ENCODE results near the gene RAD23A. TPM values are rescaled to one million over a fixed set of nuclear protein-coding genes. Genes with fewer than 3 reads are reported as not detected.

RAD23A gene
- total RNA-seq, 2 donors from 2014 or later, result 78.5 to 121 TPM

GRCh38 chr19:12924621-12925310, 20.9 kb upstream of the RAD23A start:
- H3K9me3 ChIP-seq, result no peaks in the 10 kb centered on the region
- no peaks in the 10 kb centered on the region for H3K4me1 ChIP-seq
- no peak for DNase-seq
- H3K27me3 ChIP-seq, result no peaks in the 10 kb centered on the region
- H3K36me3 ChIP-seq, result peaks cover 11% of the 10 kb centered on the region
- TF ChIP-seq, protein P1, sequence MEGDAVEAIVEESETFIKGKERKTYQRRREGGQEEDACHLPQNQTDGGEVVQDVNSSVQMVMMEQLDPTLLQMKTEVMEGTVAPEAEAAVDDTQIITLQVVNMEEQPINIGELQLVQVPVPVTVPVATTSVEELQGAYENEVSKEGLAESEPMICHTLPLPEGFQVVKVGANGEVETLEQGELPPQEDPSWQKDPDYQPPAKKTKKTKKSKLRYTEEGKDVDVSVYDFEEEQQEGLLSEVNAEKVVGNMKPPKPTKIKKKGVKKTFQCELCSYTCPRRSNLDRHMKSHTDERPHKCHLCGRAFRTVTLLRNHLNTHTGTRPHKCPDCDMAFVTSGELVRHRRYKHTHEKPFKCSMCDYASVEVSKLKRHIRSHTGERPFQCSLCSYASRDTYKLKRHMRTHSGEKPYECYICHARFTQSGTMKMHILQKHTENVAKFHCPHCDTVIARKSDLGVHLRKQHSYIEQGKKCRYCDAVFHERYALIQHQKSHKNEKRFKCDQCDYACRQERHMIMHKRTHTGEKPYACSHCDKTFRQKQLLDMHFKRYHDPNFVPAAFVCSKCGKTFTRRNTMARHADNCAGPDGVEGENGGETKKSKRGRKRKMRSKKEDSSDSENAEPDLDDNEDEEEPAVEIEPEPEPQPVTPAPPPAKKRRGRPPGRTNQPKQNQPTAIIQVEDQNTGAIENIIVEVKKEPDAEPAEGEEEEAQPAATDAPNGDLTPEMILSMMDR (IDR thresholded peaks at IDR 0.05), result no peak
- no peak overlapping the region for H3K4me3 ChIP-seq
- no peak overlapping the region for H3K27ac ChIP-seq
- intact Hi-C loops (cut with DNase I), result no loop called here
- no peak overlapping the region for H3K9ac ChIP-seq (ENCODE audit: low read depth in 2 of 2, low read length in 2 of 2)

DNA sequence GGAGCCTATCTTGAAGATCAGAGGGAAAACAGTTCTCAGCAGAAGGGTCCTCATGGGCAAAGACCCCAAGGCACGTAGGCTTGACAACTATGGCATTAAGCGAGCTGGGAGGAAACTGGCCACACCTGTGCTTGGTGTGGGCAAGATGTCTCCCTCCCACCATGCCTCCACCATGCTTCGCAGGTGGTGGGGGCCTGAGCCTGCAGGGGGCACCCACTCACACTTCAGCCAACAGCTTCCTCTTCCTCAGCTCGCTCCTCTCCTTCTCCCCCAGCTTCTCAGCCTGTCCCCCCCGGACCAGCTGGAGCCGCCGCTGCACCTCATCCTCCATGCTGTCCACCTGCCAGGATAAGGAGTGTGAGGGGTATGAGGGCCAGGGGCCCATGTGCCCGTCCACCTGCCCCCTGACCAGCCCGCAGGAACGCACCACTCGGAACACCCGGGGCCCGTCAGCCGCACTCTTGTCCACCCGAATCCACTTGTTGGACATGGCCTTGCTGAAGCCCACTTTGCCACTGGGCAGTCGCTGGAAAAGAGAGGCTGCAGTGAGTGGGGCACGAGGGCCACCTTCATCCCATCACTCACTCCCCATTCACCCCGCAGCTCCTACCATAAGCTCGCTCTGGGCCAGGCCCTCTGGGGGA, 15.5 kb upstream of the RAD23A start:
- no peak overlapping the region for H3K9ac ChIP-seq (ENCODE audit: low read depth in 2 of 2, low read length in 2 of 2)
- H3K4me3 ChIP-seq, result no peak overlapping the region
- no peak overlapping the region for H3K27ac ChIP-seq
- intact Hi-C loops (cut with DNase I), result no loop called here
- H3K36me3 ChIP-seq, result no peaks in the 10 kb centered on the region
- TF ChIP-seq, protein P1 (IDR thresholded peaks at IDR 0.05), result no peak
- no peak for DNase-seq
- H3K9me3 ChIP-seq, result no peaks in the 10 kb centered on the region
- no peaks in the 10 kb centered on the region for H3K27me3 ChIP-seq
- H3K4me1 ChIP-seq, result peaks cover 6% of the 10 kb centered on the region

- Histone ChIP-seq H3K36me3 (no peaks in the 10 kb centered on the region), H3K27ac (peak overlapping the region; percentile 34), H3K27me3 (no peaks in the 10 kb centered on the region), H3K9me3 (no peaks in the 10 kb centered on the region), H3K9ac (ENCODE audit: low read depth in 2 of 2, low read length in 2 of 2) (peak overlapping the region; percentile 76 to 94), H3K4me3 (peak overlapping the region; percentile 98), H3K4me1 (peaks cover 8% of the 10 kb centered on the region)
- TF ChIP-seq, protein P1 (IDR thresholded peaks at IDR 0.05), result no peak
- peak; percentile 29 for DNase-seq
- intact Hi-C loops (cut with DNase I), result no loop called here
Measured at GRCh38 chr19:12932392-12933286, 13.0 kb upstream of the RAD23A start.

GRCh38 chr19:12933287-12934072, 12.2 kb upstream of the RAD23A start, which contains the start of gene FARSA:
FARSA (minus strand) TSS chr19:12933711; CDS start chr19:12933696, 15 bp downstream.
- H3K4me3 ChIP-seq, result peak within 1 kb of the TSS; percentile 98
- H3K9me3 ChIP-seq, result no peaks in the 10 kb centered on the region
- no peaks in the 10 kb centered on the region for H3K36me3 ChIP-seq
- H3K27me3 ChIP-seq, result no peaks in the 10 kb centered on the region
- H3K4me1 ChIP-seq, result peaks cover 10% of the 10 kb centered on the region
- intact Hi-C loops (cut with DNase I), result no loop called here
- peak within 1 kb of the TSS; percentile 76 to 94 for H3K9ac ChIP-seq (ENCODE audit: low read depth in 2 of 2, low read length in 2 of 2)
- TF ChIP-seq, protein P1 (IDR thresholded peaks at IDR 0.05), result no peak
- H3K27ac ChIP-seq, result peak within 1 kb of the TSS; percentile 34
- DNase-seq, result peak; percentile 95

DNA sequence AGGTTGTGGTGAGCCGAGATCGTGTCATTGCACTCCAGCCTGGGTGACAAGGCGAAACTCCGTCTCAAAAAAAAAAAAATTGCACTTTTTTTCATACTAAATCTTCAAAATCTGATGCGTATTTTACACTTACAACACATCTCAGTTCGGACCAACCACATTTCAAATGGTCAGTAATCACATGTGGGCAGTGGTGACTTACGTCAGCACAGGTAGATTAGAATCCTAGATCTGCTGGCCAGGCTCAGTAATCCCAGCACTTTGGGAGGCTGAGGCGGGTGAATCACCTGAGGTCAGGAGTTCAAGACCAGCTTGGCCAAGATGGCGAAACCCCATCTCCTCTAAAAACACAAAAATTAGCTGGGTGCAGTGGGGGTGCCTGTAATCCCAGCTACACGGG, 10.6 kb upstream of the RAD23A start:
- TF ChIP-seq, protein P1 (IDR thresholded peaks at IDR 0.05), result no peak
- Histone ChIP-seq H3K27me3 (no peaks in the 10 kb centered on the region), H3K36me3 (peaks cover 2% of the 10 kb centered on the region), H3K4me3 (no peak overlapping the region), H3K4me1 (peaks cover 14% of the 10 kb centered on the region), H3K27ac (no peak overlapping the region), H3K9ac (ENCODE audit: low read depth in 2 of 2, low read length in 2 of 2) (no peak overlapping the region), H3K9me3 (no peaks in the 10 kb centered on the region)
- intact Hi-C loops (cut with DNase I), result no loop called here
- DNase-seq, result no peak

All from colonic mucosa (tissue), 4 donors.